GM06990 (cell line): ENCODE measurements around the gene TSPYL6.
"Not testable (repeated sequence)": the region's sequence is repeated elsewhere in the genome, so short reads cannot be mapped to it uniquely, and the experiment has no call there.

Source experiments
- DNase-seq: peaks from one replicate; pipeline ENCODE4 v3.0.0-alpha.2; 2011; ENCODE audit not compliant: insufficient read length; ENCODE audit errors: extremely low read depth
- H3K27me3 ChIP-seq: replicated peaks from 2 replicates; pipeline ENCODE4 v1.6.0; 2011; ENCODE audit warnings: low read length; ENCODE audit not compliant: control insufficient read depth, insufficient read depth
- H3K36me3 ChIP-seq: 2 replicates; pipeline ENCODE4 v1.5.1; 2011; ENCODE audit warnings: low read length; ENCODE audit not compliant: control insufficient read depth, insufficient read depth
- H3K4me3 ChIP-seq: replicated peaks from 2 replicates; pipeline ENCODE4 v1.5.1; 2011; ENCODE audit warnings: low read depth, mild to moderate bottlenecking, control low read depth, low read length
- CTCF ChIP-seq: IDR thresholded peaks from 2 replicates; pipeline ENCODE4 v1.5.1; 2011; ENCODE audit warnings: low read length, control low read depth, mild to moderate bottlenecking, inconsistent platforms; ENCODE audit not compliant: insufficient read depth, poor library complexity, severe bottlenecking

Gene TSPYL6

GRCh38 chr2:54256091-54256694 is at the start of gene TSPYL6:
TSS of gene TSPYL6 (minus strand) at chr2:54256229. CDS start at chr2:54256151, 78 bp downstream.
- no peak for TF ChIP-seq CTCF

GRCh38 chr2:54303631-54304030 is 47.6 kb upstream of the TSPYL6 start:
- Histone ChIP-seq H3K4me3 (no peak overlapping the region), H3K27me3 (no peaks in the 10 kb centered on the region), H3K36me3 (no peaks in the 10 kb centered on the region)
- TF ChIP-seq CTCF = no peak
- no peak for DNase-seq

More at GRCh38 chr2:54256091-54256694, at the start of gene TSPYL6:
- Histone ChIP-seq H3K4me3 (no peak within 1 kb of the TSS), H3K36me3 (no peaks in the 10 kb centered on the region), H3K27me3 (no peaks in the 10 kb centered on the region)
- no peak for DNase-seq

- no peak overlapping the region for H3K4me3 ChIP-seq
- no peaks in the 10 kb centered on the region for H3K27me3 ChIP-seq
- H3K36me3 ChIP-seq = no peaks in the 10 kb centered on the region
- DNase-seq = no peak
- no peak for TF ChIP-seq CTCF
Observed at GRCh38 chr2:54298514-54298913, 42.5 kb upstream of the TSPYL6 start.

- Histone ChIP-seq H3K4me3 (no peak overlapping the region), H3K36me3 (no peaks in the 10 kb centered on the region), H3K27me3 (no peaks in the 10 kb centered on the region)
- DNase-seq = no peak
- TF ChIP-seq CTCF = no peak
Observed at GRCh38 chr2:54295911-54296310, 39.9 kb upstream of the TSPYL6 start.

- not testable (repeated sequence) for DNase-seq, H3K36me3 ChIP-seq, H3K27me3 ChIP-seq, H3K4me3 ChIP-seq
Observed at GRCh38 chr2:54294665-54295064, 38.6 kb upstream of the TSPYL6 start.

- H3K27me3 ChIP-seq = no peaks in the 10 kb centered on the region
Observed at GRCh38 chr2:54290356-54291025, 34.5 kb upstream of the TSPYL6 start.

More at GRCh38 chr2:54290356-54291025, 34.5 kb upstream of the TSPYL6 start:
- Histone ChIP-seq H3K4me3 (no peak overlapping the region), H3K36me3 (no peaks in the 10 kb centered on the region)
- no peak for DNase-seq
- TF ChIP-seq CTCF = no peak
